ENCODE data around the gene NUAK2.

DNA sequence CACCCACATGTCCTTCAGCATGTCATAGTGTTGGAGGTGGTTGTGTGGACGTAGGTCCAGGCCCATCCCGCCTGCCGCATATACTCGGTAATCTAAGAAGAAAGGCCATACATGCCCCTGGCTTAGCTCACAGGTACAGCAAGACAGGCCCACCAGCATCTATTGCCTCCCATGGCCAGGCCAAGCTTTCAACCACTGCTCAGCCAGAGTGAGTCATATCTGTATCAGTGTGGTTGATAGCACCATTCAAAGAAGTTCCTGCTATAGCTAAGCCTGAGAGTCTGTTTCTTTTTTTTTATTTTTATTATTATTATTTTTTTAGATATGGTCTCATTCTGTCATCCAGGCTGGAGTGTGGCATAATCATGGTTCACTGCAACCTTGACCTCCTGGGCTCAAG lies 18.2 kb upstream of the NUAK2 start:
- TF ChIP-seq, protein P1, sequence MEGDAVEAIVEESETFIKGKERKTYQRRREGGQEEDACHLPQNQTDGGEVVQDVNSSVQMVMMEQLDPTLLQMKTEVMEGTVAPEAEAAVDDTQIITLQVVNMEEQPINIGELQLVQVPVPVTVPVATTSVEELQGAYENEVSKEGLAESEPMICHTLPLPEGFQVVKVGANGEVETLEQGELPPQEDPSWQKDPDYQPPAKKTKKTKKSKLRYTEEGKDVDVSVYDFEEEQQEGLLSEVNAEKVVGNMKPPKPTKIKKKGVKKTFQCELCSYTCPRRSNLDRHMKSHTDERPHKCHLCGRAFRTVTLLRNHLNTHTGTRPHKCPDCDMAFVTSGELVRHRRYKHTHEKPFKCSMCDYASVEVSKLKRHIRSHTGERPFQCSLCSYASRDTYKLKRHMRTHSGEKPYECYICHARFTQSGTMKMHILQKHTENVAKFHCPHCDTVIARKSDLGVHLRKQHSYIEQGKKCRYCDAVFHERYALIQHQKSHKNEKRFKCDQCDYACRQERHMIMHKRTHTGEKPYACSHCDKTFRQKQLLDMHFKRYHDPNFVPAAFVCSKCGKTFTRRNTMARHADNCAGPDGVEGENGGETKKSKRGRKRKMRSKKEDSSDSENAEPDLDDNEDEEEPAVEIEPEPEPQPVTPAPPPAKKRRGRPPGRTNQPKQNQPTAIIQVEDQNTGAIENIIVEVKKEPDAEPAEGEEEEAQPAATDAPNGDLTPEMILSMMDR (IDR thresholded peaks at IDR 0.05; ENCODE audit: low read length) = no peak
- no peak for TF ChIP-seq EZH2 (IDR thresholded peaks at IDR 0.05; ENCODE audit: borderline replicate concordance, low read length)

Measured in OCI-LY1 (cell line).